ENCODE data around the gene BACE2. TPM values are rescaled to one million over a fixed set of nuclear protein-coding genes. Genes with fewer than 3 reads are reported as not detected.
"Not testable (repeated sequence)": the region's sequence is repeated elsewhere in the genome, so short reads cannot be mapped to it uniquely, and the experiment has no call there.

BACE2 gene
- total and polyA plus RNA-seq, 2 donors (not counting 3 experiments of a cell fraction or from before 2014, with no cell fraction given), result 113 to 184 TPM

DNA sequence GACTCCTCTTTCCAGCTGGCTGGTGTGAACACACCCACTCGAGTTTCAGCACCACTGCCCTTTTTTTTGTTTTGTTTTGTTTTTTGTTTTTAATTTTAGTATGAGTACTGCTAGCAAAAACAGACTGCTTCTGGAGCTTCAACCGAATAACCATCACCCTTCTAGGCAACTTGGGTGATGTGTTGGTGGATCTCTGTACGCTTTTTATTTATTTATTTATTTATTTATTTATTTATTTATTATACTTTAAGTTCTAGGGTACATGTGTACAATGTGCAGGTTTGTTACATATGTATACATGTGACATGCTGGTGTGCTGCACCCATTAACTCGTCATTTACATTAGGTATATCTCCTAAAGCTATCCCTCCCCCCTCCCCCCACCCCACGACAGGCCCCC lies 30.7 kb downstream of the BACE2 start:
- DNase-seq (ENCODE audit: low read depth, low spot score); H3K27me3 ChIP-seq (ENCODE audit: control insufficient read depth in 2 of 2, insufficient read depth in 2 of 2, low read length in 2 of 2); BruUV-seq (replicated peaks); H3K4me1 ChIP-seq (ENCODE audit: control insufficient read depth, extremely low read depth, insufficient read depth, low read length); H3K36me3 ChIP-seq (ENCODE audit: control insufficient read depth in 2 of 2, extremely low read depth in 1 of 2, insufficient read depth in 2 of 2, low read length in 2 of 2); H2AFZ ChIP-seq (ENCODE audit: low read depth, low read length); H3K9me3 ChIP-seq (replicated peaks; ENCODE audit: control insufficient read depth, insufficient read depth, low read length); dilution Hi-C loops (cut with MboI; ENCODE audit: extremely low pct_ligation_motif_present, low sequenced_read_pairs); H3K27ac ChIP-seq (ENCODE audit: insufficient read depth, low read depth, low read length); H3K9me1 ChIP-seq (replicated peaks; ENCODE audit: control insufficient read depth, extremely low read depth, insufficient read depth, low read length); H3K4me2 ChIP-seq (ENCODE audit: insufficient read depth, low read length); H3K4me3 ChIP-seq (replicated peaks in 1 of 3; ENCODE audit: insufficient read depth in 1 of 3, low read depth in 1 of 3, low read length in 3 of 3); H3K79me2 ChIP-seq (ENCODE audit: control insufficient read depth, insufficient read depth, low read length); intact Hi-C loops (cut with micrococcal nuclease); POLR2A ChIA-PET; FAIRE-seq; CTCF ChIA-PET; H4K20me1 ChIP-seq (replicated peaks; ENCODE audit: control insufficient read depth, extremely low read depth, insufficient read depth, low read length); H3K9ac ChIP-seq (replicated peaks; ENCODE audit: extremely low read depth, insufficient read depth, low read length): not testable (repeated sequence)

DNA sequence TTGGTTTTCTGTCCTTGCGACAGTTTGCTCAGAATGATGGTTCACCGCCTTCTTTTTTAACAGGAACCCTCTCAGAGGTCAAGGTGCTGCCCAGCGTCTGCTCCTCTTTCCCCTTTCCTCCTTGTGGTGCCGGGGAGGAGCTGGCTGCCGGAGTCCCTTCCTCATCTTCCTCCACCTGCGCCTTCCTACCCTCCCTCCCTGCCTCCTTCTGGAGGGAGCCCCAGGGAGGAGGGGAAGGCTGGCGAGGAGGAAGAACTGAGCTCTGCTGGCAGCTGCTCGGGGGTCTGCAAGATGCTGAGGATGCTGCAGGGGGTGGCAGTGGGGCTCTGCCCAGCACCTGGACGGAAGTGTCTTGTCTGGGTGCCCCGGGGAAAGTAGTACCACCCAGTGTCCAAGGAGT lies 31.2 kb downstream of the BACE2 start:
- H2AFZ ChIP-seq (ENCODE audit: low read depth, low read length), result no peak overlapping the region
- no peak overlapping the region for H3K4me2 ChIP-seq (ENCODE audit: insufficient read depth, low read length)
- H3K4me1 ChIP-seq (ENCODE audit: control insufficient read depth, extremely low read depth, insufficient read depth, low read length), result no peaks in the 10 kb centered on the region
- DNase-seq (ENCODE audit: low read depth, low spot score), result no peak
- H3K36me3 ChIP-seq (ENCODE audit: control insufficient read depth in 2 of 2, extremely low read depth in 1 of 2, insufficient read depth in 2 of 2, low read length in 2 of 2), result peaks cover 0 to 3% of the 10 kb centered on the region in 2 experiments
- no peaks in the 10 kb centered on the region for H3K9me3 ChIP-seq (replicated peaks; ENCODE audit: control insufficient read depth, insufficient read depth, low read length)
- H3K4me3 ChIP-seq (replicated peaks in 1 of 3; ENCODE audit: insufficient read depth in 1 of 3, low read depth in 1 of 3, low read length in 3 of 3), result no peak overlapping the region
- H3K9ac ChIP-seq (replicated peaks; ENCODE audit: extremely low read depth, insufficient read depth, low read length), result no peak overlapping the region
- H3K27me3 ChIP-seq (ENCODE audit: control insufficient read depth in 2 of 2, insufficient read depth in 2 of 2, low read length in 2 of 2), result no peaks in the 10 kb centered on the region
- BruUV-seq (replicated peaks), result no TSS peak
- no peak overlapping the region for H3K27ac ChIP-seq (ENCODE audit: insufficient read depth, low read depth, low read length)
- no peak for FAIRE-seq
- H3K79me2 ChIP-seq (ENCODE audit: control insufficient read depth, insufficient read depth, low read length), result peaks cover 4% of the 10 kb centered on the region
- POLR2A ChIA-PET, result no interaction called here
- no peaks in the 10 kb centered on the region for H3K9me1 ChIP-seq (replicated peaks; ENCODE audit: control insufficient read depth, extremely low read depth, insufficient read depth, low read length)
- CTCF ChIA-PET, result no interaction called here
- dilution Hi-C loops (cut with MboI; ENCODE audit: extremely low pct_ligation_motif_present, low sequenced_read_pairs), result no loop called here
- peaks cover 6% of the 10 kb centered on the region for H4K20me1 ChIP-seq (replicated peaks; ENCODE audit: control insufficient read depth, extremely low read depth, insufficient read depth, low read length)
- TF ChIP-seq, protein P1, sequence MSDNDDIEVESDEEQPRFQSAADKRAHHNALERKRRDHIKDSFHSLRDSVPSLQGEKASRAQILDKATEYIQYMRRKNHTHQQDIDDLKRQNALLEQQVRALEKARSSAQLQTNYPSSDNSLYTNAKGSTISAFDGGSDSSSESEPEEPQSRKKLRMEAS (IDR thresholded peaks at IDR 0.05; ENCODE audit: insufficient read depth, insufficient read length), result no peak
- TF ChIP-seq JUN (IDR thresholded peaks at IDR 0.05; ENCODE audit: borderline replicate concordance, insufficient read depth, insufficient read length, low read depth), result no peak
- TF ChIP-seq POLR2AphosphoS5 (IDR thresholded peaks at IDR 0.05; ENCODE audit: insufficient read depth, low read depth, low read length), result no peak
- TF ChIP-seq, protein P2, sequence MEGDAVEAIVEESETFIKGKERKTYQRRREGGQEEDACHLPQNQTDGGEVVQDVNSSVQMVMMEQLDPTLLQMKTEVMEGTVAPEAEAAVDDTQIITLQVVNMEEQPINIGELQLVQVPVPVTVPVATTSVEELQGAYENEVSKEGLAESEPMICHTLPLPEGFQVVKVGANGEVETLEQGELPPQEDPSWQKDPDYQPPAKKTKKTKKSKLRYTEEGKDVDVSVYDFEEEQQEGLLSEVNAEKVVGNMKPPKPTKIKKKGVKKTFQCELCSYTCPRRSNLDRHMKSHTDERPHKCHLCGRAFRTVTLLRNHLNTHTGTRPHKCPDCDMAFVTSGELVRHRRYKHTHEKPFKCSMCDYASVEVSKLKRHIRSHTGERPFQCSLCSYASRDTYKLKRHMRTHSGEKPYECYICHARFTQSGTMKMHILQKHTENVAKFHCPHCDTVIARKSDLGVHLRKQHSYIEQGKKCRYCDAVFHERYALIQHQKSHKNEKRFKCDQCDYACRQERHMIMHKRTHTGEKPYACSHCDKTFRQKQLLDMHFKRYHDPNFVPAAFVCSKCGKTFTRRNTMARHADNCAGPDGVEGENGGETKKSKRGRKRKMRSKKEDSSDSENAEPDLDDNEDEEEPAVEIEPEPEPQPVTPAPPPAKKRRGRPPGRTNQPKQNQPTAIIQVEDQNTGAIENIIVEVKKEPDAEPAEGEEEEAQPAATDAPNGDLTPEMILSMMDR (IDR thresholded peaks at IDR 0.05; ENCODE audit: extremely low read depth in 1 of 2, insufficient read depth in 1 of 2, low read depth in 1 of 2, low read length in 2 of 2), result no peak
- no peak for TF ChIP-seq GATA2 (IDR thresholded peaks at IDR 0.05; ENCODE audit: insufficient read depth, insufficient read length, low read depth, low read length)
- no peak for TF ChIP-seq EZH2 (IDR thresholded peaks at IDR 0.05; ENCODE audit: borderline replicate concordance, low read depth, low read length, severe bottlenecking)
- TF ChIP-seq FOS (IDR thresholded peaks at IDR 0.05; ENCODE audit: borderline replicate concordance, insufficient read depth, low read length), result no peak
- intact Hi-C loops (cut with micrococcal nuclease), result no loop called here
